GM23338 (cell line): ENCODE results near the gene EML1.

Source experiments
- CREB1 ChIP-seq: fragments of 250-450 bp; sonication (Bioruptor Pico); IDR thresholded peaks from 2 replicates; pipeline ENCODE4 v1.5.0; 2020; ENCODE audit warnings: low read depth, mild to moderate bottlenecking, moderate library complexity
- EZH2 ChIP-seq: fragments of 200-600 bp; sonication (generic); IDR thresholded peaks from one replicate; pipeline ENCODE4 v1.8.0; 2017; ENCODE audit warnings: antibody characterized with exemption, mild to moderate bottlenecking, low read depth; ENCODE audit not compliant: unreplicated experiment
- EZH2phosphoT487 ChIP-seq: fragments of 200-600 bp; sonication (generic); IDR thresholded peaks from one replicate; pipeline ENCODE4 v1.8.1; 2018; ENCODE audit warnings: antibody characterized with exemption; ENCODE audit not compliant: unreplicated experiment
- JUNB ChIP-seq: IDR thresholded peaks from one replicate; pipeline ENCODE4 v1.6.1; 2016; ENCODE audit warnings: antibody characterized with exemption; ENCODE audit not compliant: unreplicated experiment
- NANOG ChIP-seq: IDR thresholded peaks from 2 replicates; pipeline ENCODE4 v1.6.1; 2016; ENCODE audit warnings: antibody characterized with exemption, borderline replicate concordance
- POLR2AphosphoS5 ChIP-seq: IDR thresholded peaks from 2 replicates; pipeline ENCODE4 v1.6.1; 2016; ENCODE audit warnings: antibody characterized with exemption, low read depth
- ZNF331 ChIP-seq: fragments of 250-450 bp; sonication (Bioruptor Pico); IDR thresholded peaks from 2 replicates; pipeline ENCODE4 v1.5.0; 2020; ENCODE audit warnings: low read depth, mild to moderate bottlenecking, moderate library complexity
- TF ChIP-seq, protein P1 (sequence below), 2 experiments: fragments of 200-600 bp in 1 of 2; sonication (generic) in 1 of 2; conservative IDR thresholded peaks; 2 replicates each; pipeline versions ENCODE4 v1.5.1 to v1.6.1; 2016 to 2017; ENCODE audit warnings: antibody characterized with exemption in 2 of 2, low read depth in 2 of 2, mild to moderate bottlenecking in 2 of 2, moderate library complexity in 1 of 2
- TF ChIP-seq, protein P2 (sequence below): IDR thresholded peaks from one replicate; pipeline ENCODE4 v1.6.1; 2018; ENCODE audit warnings: antibody characterized with exemption; ENCODE audit not compliant: unreplicated experiment

DNA sequence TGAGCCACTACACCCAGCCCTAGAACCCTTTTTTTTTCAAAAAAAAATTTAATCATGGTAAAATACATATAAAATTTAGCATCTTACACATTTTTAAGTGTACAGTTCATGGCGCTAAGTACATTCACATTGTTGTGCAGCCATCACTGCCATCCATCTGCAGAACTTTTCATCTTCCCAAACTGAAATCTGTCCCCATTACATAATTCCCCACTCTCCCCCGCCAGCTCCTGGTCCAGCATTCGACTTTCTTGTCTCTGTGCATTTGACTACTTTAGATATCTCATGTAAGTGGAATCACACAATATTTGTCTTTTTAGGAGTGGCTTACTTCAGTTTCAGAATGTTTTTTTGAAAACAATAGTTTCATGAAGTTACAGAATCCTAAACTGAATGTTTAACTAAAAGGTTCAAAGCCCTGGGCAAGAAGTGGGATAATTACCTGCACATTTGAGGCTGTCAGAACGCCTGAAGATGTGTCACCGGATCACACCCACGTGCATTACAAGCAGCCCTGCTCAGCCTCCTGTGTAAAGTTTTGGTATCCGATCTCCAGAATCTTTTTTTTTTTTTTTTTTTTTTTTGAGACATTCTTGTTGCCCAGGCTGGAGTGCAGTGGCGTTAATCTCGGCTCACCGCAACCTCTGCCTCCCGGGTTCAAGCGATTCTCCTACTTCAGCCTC lies 12.7 kb downstream of the EML1 start:
- no peak for TF ChIP-seq NANOG
- no peak for TF ChIP-seq POLR2AphosphoS5
- TF ChIP-seq, protein P1, sequence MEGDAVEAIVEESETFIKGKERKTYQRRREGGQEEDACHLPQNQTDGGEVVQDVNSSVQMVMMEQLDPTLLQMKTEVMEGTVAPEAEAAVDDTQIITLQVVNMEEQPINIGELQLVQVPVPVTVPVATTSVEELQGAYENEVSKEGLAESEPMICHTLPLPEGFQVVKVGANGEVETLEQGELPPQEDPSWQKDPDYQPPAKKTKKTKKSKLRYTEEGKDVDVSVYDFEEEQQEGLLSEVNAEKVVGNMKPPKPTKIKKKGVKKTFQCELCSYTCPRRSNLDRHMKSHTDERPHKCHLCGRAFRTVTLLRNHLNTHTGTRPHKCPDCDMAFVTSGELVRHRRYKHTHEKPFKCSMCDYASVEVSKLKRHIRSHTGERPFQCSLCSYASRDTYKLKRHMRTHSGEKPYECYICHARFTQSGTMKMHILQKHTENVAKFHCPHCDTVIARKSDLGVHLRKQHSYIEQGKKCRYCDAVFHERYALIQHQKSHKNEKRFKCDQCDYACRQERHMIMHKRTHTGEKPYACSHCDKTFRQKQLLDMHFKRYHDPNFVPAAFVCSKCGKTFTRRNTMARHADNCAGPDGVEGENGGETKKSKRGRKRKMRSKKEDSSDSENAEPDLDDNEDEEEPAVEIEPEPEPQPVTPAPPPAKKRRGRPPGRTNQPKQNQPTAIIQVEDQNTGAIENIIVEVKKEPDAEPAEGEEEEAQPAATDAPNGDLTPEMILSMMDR (conservative IDR thresholded peaks at IDR 0.05; ENCODE audit: low read depth in 2 of 2): no peak
- TF ChIP-seq, protein P2, sequence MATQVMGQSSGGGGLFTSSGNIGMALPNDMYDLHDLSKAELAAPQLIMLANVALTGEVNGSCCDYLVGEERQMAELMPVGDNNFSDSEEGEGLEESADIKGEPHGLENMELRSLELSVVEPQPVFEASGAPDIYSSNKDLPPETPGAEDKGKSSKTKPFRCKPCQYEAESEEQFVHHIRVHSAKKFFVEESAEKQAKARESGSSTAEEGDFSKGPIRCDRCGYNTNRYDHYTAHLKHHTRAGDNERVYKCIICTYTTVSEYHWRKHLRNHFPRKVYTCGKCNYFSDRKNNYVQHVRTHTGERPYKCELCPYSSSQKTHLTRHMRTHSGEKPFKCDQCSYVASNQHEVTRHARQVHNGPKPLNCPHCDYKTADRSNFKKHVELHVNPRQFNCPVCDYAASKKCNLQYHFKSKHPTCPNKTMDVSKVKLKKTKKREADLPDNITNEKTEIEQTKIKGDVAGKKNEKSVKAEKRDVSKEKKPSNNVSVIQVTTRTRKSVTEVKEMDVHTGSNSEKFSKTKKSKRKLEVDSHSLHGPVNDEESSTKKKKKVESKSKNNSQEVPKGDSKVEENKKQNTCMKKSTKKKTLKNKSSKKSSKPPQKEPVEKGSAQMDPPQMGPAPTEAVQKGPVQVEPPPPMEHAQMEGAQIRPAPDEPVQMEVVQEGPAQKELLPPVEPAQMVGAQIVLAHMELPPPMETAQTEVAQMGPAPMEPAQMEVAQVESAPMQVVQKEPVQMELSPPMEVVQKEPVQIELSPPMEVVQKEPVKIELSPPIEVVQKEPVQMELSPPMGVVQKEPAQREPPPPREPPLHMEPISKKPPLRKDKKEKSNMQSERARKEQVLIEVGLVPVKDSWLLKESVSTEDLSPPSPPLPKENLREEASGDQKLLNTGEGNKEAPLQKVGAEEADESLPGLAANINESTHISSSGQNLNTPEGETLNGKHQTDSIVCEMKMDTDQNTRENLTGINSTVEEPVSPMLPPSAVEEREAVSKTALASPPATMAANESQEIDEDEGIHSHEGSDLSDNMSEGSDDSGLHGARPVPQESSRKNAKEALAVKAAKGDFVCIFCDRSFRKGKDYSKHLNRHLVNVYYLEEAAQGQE: no peak
- TF ChIP-seq CREB1 (CRISPR knock-in tag): no peak
- TF ChIP-seq EZH2: no peak
- TF ChIP-seq EZH2phosphoT487: no peak
- TF ChIP-seq ZNF331 (CRISPR knock-in tag): no peak
- TF ChIP-seq JUNB: no peak
